GM12878 (cell line): ENCODE measurements around the gene TNFRSF1A. TPM values are rescaled to one million over a fixed set of nuclear protein-coding genes. Genes with fewer than 3 reads are reported as not detected.

Experiments
- ATAC-seq: fragments of 200-7000 bp; cut with Tn5 transposase; 3 replicates; pipeline ENCODE4 v1.9.1; 2020; ENCODE audit warnings: mild to moderate bottlenecking, moderate library complexity
- BruUV-seq: library from RNA; stranded (reverse); fragments of 400-500 nt; replicated peaks from 2 replicates; lab custom pipeline; 2021; lab: Mats Ljungman, UMichigan
- CTCF ChIA-PET: fragments of 300-600 bp; sonication (Branson Sonifier 250); formaldehyde crosslinking; extraction: SDS; loops from one replicate; lab custom pipeline; 2021; ENCODE audit warnings: inconsistent platforms; lab: Yijun Ruan, JAX
- POLR2A ChIA-PET: fragments of 350-600 bp; formaldehyde crosslinking; extraction: SDS; loops from one replicate; lab custom pipeline; 2021; ENCODE audit warnings: inconsistent platforms; lab: Charles Lee
- RAD21 ChIA-PET: fragments of 300-600 bp; sonication (Branson Sonifier 250); formaldehyde crosslinking; loops from one replicate; lab custom pipeline; 2023; ENCODE audit warnings: antibody characterized with exemption; ENCODE audit not compliant: unreplicated experiment; lab: Charles Lee
- SMC1A ChIA-PET: fragments of 300-600 bp; sonication (Branson Sonifier 250); formaldehyde crosslinking; loops from one replicate; lab custom pipeline; 2023; ENCODE audit not compliant: unreplicated experiment, uncharacterized antibody; lab: Charles Lee
- DNase-seq: peaks from one replicate; pipeline ENCODE4 v3.0.0-alpha.2; 2011; ENCODE audit warnings: low read depth, low spot score
- FAIRE-seq: peaks from 3 replicates; lab custom pipeline; 2011; peaks lifted over from hg19 to GRCh38; lab: Jason Lieb, UNC
- H2AFZ ChIP-seq: 2 replicates; pipeline ENCODE4 v1.6.0; 2011; ENCODE audit warnings: low read depth, low read length, control low read depth; ENCODE audit not compliant: control insufficient read depth
- H3K27ac ChIP-seq: 2 replicates; pipeline ENCODE4 v1.5.1; 2011; ENCODE audit warnings: control low read depth; ENCODE audit not compliant: control insufficient read depth, insufficient read depth
- H3K27me3 ChIP-seq, 2 experiments: replicated peaks in 1 of 2; 2 replicates each; pipeline versions ENCODE4 v1.6.0 to v1.6.1; 2011; ENCODE audit warnings: low read length in 1 of 2; ENCODE audit not compliant: control insufficient read depth in 2 of 2, insufficient read depth in 2 of 2
- H3K36me3 ChIP-seq, 2 experiments: 2 replicates each; pipeline ENCODE4 v1.5.1; 2011; ENCODE audit warnings: low read length in 1 of 2; ENCODE audit not compliant: control insufficient read depth in 2 of 2, insufficient read depth in 2 of 2
- H3K4me1 ChIP-seq: 2 replicates; pipeline ENCODE4 v1.6.1; 2011; ENCODE audit warnings: mild to moderate bottlenecking, low read length, moderate library complexity, mixed read lengths; ENCODE audit not compliant: control insufficient read depth, insufficient read depth
- H3K4me2 ChIP-seq: 2 replicates; pipeline ENCODE4 v1.6.0; 2011; ENCODE audit warnings: control low read depth; ENCODE audit not compliant: control insufficient read depth, insufficient read depth
- H3K4me3 ChIP-seq: fragments of 200-600 bp; sonication (generic); 2 replicates; pipeline ENCODE4 v1.5.1; 2016
- H3K79me2 ChIP-seq: 2 replicates; pipeline ENCODE4 v1.6.0; 2011; ENCODE audit warnings: low read length; ENCODE audit not compliant: control insufficient read depth, insufficient read depth
- H3K9ac ChIP-seq: 2 replicates; pipeline ENCODE4 v1.8.0; 2011; ENCODE audit warnings: low read length, control low read depth, mixed read lengths; ENCODE audit not compliant: control insufficient read depth, insufficient read depth
- H3K9me3 ChIP-seq: replicated peaks from 3 replicates; pipeline ENCODE4 v1.5.1; 2011; ENCODE audit warnings: mild to moderate bottlenecking, low read length; ENCODE audit not compliant: control insufficient read depth, insufficient read depth
- H4K20me1 ChIP-seq: 2 replicates; pipeline ENCODE4 v1.6.0; 2011; ENCODE audit not compliant: control insufficient read depth, insufficient read depth
- CHD1 ChIP-seq: IDR thresholded peaks from 2 replicates; pipeline ENCODE4 v1.6.1; 2012; ENCODE audit warnings: low read depth, low read length, improper control_type of control experiment
- FOS ChIP-seq: IDR thresholded peaks from 3 replicates; pipeline ENCODE4 v1.6.1; 2011; ENCODE audit warnings: borderline replicate concordance; ENCODE audit not compliant: insufficient read length; ENCODE audit errors: extremely low read depth
- NBN ChIP-seq: fragments of 450-650 bp; IDR thresholded peaks from 2 replicates; pipeline ENCODE4 v1.6.1; 2016
- PML ChIP-seq: IDR thresholded peaks from 2 replicates; pipeline ENCODE4 v1.6.1; 2012; ENCODE audit warnings: low read length, inconsistent platforms
- POLR2A ChIP-seq: IDR thresholded peaks from 2 replicates; pipeline ENCODE4 v1.6.1; 2011; ENCODE audit warnings: low read depth, mild to moderate bottlenecking, low read length
- RAD51 ChIP-seq: fragments of 450-650 bp; IDR thresholded peaks from 2 replicates; pipeline ENCODE4 v1.6.1; 2016; ENCODE audit warnings: moderate library complexity, mild to moderate bottlenecking, inconsistent platforms
- SMAD5 ChIP-seq: IDR thresholded peaks from 2 replicates; pipeline ENCODE4 v1.6.1; 2016; ENCODE audit warnings: antibody characterized with exemption, low read depth
- STAT1 ChIP-seq: fragments of 450-650 bp; conservative IDR thresholded peaks from 2 replicates; pipeline ENCODE4 v1.6.1; 2014; ENCODE audit warnings: antibody characterized with exemption, mild to moderate bottlenecking
- TARDBP ChIP-seq: IDR thresholded peaks from 2 replicates; pipeline ENCODE4 v1.6.1; 2016; ENCODE audit warnings: borderline replicate concordance
- WGBS: methylation state at CpG from one replicate; pipeline ENCODE4 v1.1.6; 2016; ENCODE audit warnings: low lambda C conversion rate; ENCODE audit not compliant: insufficient replicate concordance, insufficient coverage; ENCODE audit errors: missing lambda C conversion rate; 5-methylcytosine and 5-hydroxymethylcytosine counted together
- in situ Hi-C: fragments of 300-500 bp; cut with MboI; formaldehyde crosslinking; loops from 9 replicates; pipeline ENCODE4 v1.14.3; 2018; ENCODE audit warnings: mixed read lengths
- intact Hi-C: fragments of 100-400 bp; cut with micrococcal nuclease; formaldehyde crosslinking; loops from one replicate; pipeline ENCODE4 v1.14.2; 2022; ENCODE audit not compliant: unreplicated experiment
- polyA plus RNA-seq, 11 experiments: library from polyadenylated mRNA; depleted of rRNA in 4 of 11; unstranded in 6 of 11; stranded (reverse) in 5 of 11; fragments of >200 nt; fragmentation: Nextera tagmentation in 4 of 11; fragmentation: Illumina TruSeq in 1 of 11; extraction: Ambion mirVana in 4 of 11; extraction: Trizol in 1 of 11; gene quantifications; 1 replicate in 1 of 11; 2 replicates in 10 of 11; pipeline versions ENCODE4 v1.2.1 to v1.2.3, GENCODE V29; 2011 to 2016; ENCODE audit warnings: inconsistent platforms in 2 of 11, missing spikeins in 2 of 11, low read depth in 1 of 11
- total RNA-seq, 4 experiments: library from RNA; depleted of rRNA in 3 of 4; stranded (reverse); fragments of >200 nt in 3 of 4; fragmentation: Illumina TruSeq in 1 of 4; extraction: Trizol in 1 of 4; gene quantifications; 2 replicates each; pipeline versions ENCODE4 v1.2.1 to v1.2.3, GENCODE V29; 2013 to 2021

Gene TNFRSF1A
- total and polyA plus RNA-seq, 10 of the 15 experiments (the other 5 are each of a cell fraction or from before 2014, with no cell fraction given): 0.24 to 16.5 (median 13.0) TPM

GRCh38 chr12:6351622-6352021, 9.7 kb upstream of the TNFRSF1A start:
- 44% methylated on average over 5 of the region's 5 CpGs for WGBS
- Histone ChIP-seq H3K27ac (no peak overlapping the region), H3K9me3 (no peaks in the 10 kb centered on the region; the same call in 2 of the 3 replicates), H3K4me1 (no peaks in the 10 kb centered on the region; the same call in 1 of the 2 replicates), H3K27me3 (peaks cover 3 to 7% of the 10 kb centered on the region in 2 experiments; a peak in 3 of 4 replicates), H3K4me3 (no peak overlapping the region), H4K20me1 (no peaks in the 10 kb centered on the region), H3K9ac (no peak overlapping the region), H2AFZ (no peak overlapping the region), H3K36me3 (no peaks in the 10 kb centered on the region), H3K4me2 (no peak overlapping the region), H3K79me2 (no peaks in the 10 kb centered on the region)
- ATAC-seq (no peak), DNase-seq (no peak), FAIRE-seq (no peak)
- POLR2A ChIA-PET: no interaction called here
- BruUV-seq: no TSS peak
- SMC1A ChIA-PET: interaction anchor here (1.2 kb wide), 1 partner anchor 29 kb away, joined by 3 read pairs; no protein-coding TSS in a partner anchor
- intact Hi-C loops: no loop called here
- CTCF ChIA-PET: interaction anchor here (1.0 to 1.8 kb wide), 2 partner anchors 10 to 16 kb away, joined by 5 read pairs; partner anchors contain the start of gene TNFRSF1A
- RAD21 ChIA-PET: no interaction called here
- in situ Hi-C loops: no loop called here
- TF ChIP-seq PML: no peak
- TF ChIP-seq STAT1: no peak
- TF ChIP-seq SMAD5: no peak
- TF ChIP-seq POLR2A: no peak
- no peak for TF ChIP-seq NBN
- TF ChIP-seq CHD1: no peak
- TF ChIP-seq RAD51: no peak
- TF ChIP-seq FOS: no peak
- TF ChIP-seq TARDBP: no peak
- TF ChIP-seq, all 136 proteins: peak for 0
